Glutamatergic neuron (in vitro differentiated cells): ENCODE data around the gene RRAS2. TPM values are rescaled to one million over a fixed set of nuclear protein-coding genes. Genes with fewer than 3 reads are reported as not detected.
A peak's percentile ranks its signal among the peaks of the same experiment; 100 is the strongest.

Experiments used
- DNase-seq: peaks from one replicate; pipeline ENCODE4 v3.0.0; 2022
- H3K27ac Mint-ChIP-seq: one replicate; pipeline ENCODE4 v1.8.0; 2020; ENCODE audit warnings: mild to moderate bottlenecking, mixed read lengths, inconsistent platforms; ENCODE audit not compliant: unreplicated experiment
- H3K27me3 Mint-ChIP-seq: one replicate; pipeline ENCODE4 v1.8.0; 2020; ENCODE audit warnings: mild to moderate bottlenecking, moderate library complexity, mixed read lengths, inconsistent platforms; ENCODE audit not compliant: unreplicated experiment
- H3K36me3 Mint-ChIP-seq: one replicate; pipeline ENCODE4 v1.8.0; 2020; ENCODE audit warnings: mild to moderate bottlenecking, mixed read lengths, inconsistent platforms; ENCODE audit not compliant: unreplicated experiment
- H3K4me1 Mint-ChIP-seq: one replicate; pipeline ENCODE4 v1.8.0; 2020; ENCODE audit warnings: mild to moderate bottlenecking, low read depth, mixed read lengths, inconsistent platforms; ENCODE audit not compliant: unreplicated experiment
- H3K4me3 Mint-ChIP-seq: one replicate; pipeline ENCODE4 v1.8.0; 2020; ENCODE audit warnings: mild to moderate bottlenecking, mixed read lengths, inconsistent platforms; ENCODE audit not compliant: unreplicated experiment
- H3K9me3 Mint-ChIP-seq: one replicate; pipeline ENCODE4 v1.8.0; 2020; ENCODE audit warnings: mild to moderate bottlenecking, moderate library complexity, mixed read lengths, inconsistent platforms; ENCODE audit not compliant: unreplicated experiment
- total RNA-seq: library from RNA; stranded (reverse); fragmentation: NEBNext Ultra II Directional; extraction: Animal tissue kit (Norgen Biotek cat#: 25700); gene quantifications from one replicate; pipeline ENCODE4 v1.2.1, GENCODE V29; 2021; ENCODE audit not compliant: unreplicated experiment
- TF ChIP-seq, protein P1 (sequence below): fragments of 200-600 bp; sonication (generic); IDR thresholded peaks from one replicate; pipeline ENCODE4 v1.5.0; 2021; ENCODE audit not compliant: partially characterized antibody, unreplicated experiment

The RRAS2 gene
- total RNA-seq, 1 donor from 2014 or later: 20.8 TPM

DNA sequence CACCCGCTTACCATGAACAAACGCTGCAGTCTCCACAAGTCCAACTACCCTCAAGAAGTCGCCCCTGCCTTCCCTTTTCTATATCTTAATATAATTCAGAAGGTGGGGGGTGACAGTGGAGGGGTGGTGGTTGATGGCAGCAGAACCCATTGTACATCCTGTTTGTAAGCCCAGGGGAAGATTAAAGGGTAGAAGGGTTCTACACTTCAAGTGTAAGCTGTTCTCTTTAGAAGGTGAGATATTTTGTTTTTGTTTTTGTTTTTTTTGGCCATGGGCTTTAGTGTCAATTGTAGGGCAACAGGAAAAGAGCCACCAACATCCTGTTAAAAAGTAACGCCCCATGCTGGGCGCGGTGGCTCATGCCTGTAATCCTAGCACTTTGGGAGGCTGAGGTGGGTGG, 34.9 kb upstream of the RRAS2 start:
- TF ChIP-seq, protein P1, sequence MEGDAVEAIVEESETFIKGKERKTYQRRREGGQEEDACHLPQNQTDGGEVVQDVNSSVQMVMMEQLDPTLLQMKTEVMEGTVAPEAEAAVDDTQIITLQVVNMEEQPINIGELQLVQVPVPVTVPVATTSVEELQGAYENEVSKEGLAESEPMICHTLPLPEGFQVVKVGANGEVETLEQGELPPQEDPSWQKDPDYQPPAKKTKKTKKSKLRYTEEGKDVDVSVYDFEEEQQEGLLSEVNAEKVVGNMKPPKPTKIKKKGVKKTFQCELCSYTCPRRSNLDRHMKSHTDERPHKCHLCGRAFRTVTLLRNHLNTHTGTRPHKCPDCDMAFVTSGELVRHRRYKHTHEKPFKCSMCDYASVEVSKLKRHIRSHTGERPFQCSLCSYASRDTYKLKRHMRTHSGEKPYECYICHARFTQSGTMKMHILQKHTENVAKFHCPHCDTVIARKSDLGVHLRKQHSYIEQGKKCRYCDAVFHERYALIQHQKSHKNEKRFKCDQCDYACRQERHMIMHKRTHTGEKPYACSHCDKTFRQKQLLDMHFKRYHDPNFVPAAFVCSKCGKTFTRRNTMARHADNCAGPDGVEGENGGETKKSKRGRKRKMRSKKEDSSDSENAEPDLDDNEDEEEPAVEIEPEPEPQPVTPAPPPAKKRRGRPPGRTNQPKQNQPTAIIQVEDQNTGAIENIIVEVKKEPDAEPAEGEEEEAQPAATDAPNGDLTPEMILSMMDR: no peak
- H3K27ac Mint-ChIP-seq: no peak overlapping the region
- no peak overlapping the region for H3K4me3 Mint-ChIP-seq
- no peaks in the 10 kb centered on the region for H3K36me3 Mint-ChIP-seq
- H3K9me3 Mint-ChIP-seq: peaks cover 2% of the 10 kb centered on the region
- H3K4me1 Mint-ChIP-seq: no peaks in the 10 kb centered on the region
- H3K27me3 Mint-ChIP-seq: no peaks in the 10 kb centered on the region
- no peak for DNase-seq

DNA sequence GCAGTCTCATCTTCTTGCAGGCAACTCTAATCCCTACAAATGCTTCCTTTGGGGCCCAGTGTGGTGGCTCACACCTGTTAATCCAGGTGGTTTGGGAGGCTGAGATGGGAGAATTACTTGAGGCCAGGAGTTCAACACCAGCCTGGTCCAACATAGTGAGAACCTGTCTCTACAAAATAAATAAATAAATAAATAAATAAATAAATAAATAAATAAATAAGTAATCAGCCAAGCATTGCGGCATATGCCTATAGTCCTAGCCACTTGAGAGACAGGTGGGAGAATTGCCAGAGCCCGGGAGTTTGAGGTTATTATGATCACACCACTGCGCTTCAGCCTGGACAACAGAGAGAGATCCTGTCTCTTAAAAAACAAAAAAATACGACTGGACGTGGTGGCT, 34.1 kb upstream of the RRAS2 start:
- DNase-seq: no peak
- Mint-ChIP-seq H3K9me3 (peaks cover 2% of the 10 kb centered on the region), H3K27ac (no peak overlapping the region), H3K4me1 (no peaks in the 10 kb centered on the region), H3K27me3 (no peaks in the 10 kb centered on the region), H3K4me3 (no peak overlapping the region), H3K36me3 (no peaks in the 10 kb centered on the region)
- TF ChIP-seq, protein P1: no peak

DNA sequence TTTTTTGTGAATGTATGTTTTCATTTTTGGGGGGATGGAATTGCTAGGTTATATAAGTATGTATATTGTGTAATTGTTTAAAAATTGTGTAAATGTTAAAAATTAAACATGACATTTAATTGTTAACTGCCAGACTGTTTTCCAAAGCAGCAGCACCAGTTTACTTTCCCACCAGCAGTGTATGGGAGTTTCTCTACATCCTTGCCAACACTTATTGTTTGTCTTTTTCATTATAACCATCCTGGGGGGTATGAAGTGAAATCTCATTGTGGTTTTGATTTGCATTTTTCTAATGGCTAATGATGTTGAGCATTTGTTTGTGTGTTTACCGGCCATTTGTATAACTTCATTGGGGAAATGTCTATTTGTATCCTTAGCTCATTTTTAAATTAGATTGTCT, 31.7 kb upstream of the RRAS2 start:
- TF ChIP-seq, protein P1: no peak
- H3K4me1 Mint-ChIP-seq: peaks cover 8% of the 10 kb centered on the region
- H3K27ac Mint-ChIP-seq: peak overlapping the region; percentile 7
- H3K36me3 Mint-ChIP-seq: no peaks in the 10 kb centered on the region
- H3K9me3 Mint-ChIP-seq: peaks cover 2% of the 10 kb centered on the region
- H3K4me3 Mint-ChIP-seq: no peak overlapping the region
- no peak for DNase-seq
- H3K27me3 Mint-ChIP-seq: peaks cover 2% of the 10 kb centered on the region

DNA sequence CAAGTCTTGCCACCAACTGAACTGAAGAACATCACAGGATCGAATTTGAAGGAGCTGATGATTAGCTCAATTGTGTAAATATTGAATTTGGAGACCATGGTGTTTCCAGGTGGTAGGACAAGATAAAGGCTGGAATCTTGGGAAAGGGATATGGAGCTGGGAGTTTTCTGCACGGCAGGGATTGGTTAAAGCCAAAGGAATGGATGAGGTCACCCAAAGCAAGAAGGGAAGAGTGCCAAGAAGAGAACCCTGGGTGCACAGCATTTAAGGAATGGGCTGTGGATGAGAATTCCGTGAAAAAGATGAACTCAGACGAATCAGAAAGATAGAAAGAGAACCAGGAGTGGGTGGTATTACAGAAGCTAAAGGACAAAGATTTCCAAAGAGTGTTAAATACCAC, 29.4 kb upstream of the RRAS2 start:
- Mint-ChIP-seq H3K4me1 (peaks cover 8% of the 10 kb centered on the region), H3K27me3 (peaks cover 2% of the 10 kb centered on the region), H3K9me3 (peaks cover 4% of the 10 kb centered on the region), H3K4me3 (no peak overlapping the region), H3K27ac (no peak overlapping the region), H3K36me3 (no peaks in the 10 kb centered on the region)
- DNase-seq: no peak
- TF ChIP-seq, protein P1: no peak

DNA sequence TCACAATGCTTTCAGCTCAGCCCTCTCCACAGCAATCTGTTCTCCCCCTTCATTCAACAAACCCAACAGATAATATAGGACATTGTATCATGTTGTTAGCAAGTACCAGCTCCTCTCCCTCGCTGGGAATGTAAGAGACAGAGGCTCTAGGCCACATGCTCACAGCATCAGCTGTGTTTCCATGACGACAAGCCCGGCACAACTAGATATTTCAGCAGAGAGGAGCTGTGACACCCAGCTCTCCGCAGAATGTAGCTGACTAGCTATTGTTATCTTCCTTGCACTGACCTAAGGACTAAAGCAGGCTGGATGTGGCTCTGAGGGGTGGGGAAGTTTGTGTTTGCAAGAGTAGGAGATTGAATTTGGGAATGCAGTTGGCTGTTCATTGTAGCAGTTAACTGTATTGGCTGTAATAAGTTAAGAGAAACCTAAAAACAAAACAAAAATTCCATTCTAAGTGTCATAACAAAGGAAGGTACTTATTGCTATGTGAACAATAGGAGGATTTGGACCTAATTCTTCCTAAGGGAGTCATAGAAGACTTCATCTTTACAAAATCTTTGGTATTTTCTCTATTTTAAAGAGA, 28.0 kb upstream of the RRAS2 start:
- Mint-ChIP-seq H3K4me1 (peaks cover 8% of the 10 kb centered on the region), H3K36me3 (no peaks in the 10 kb centered on the region), H3K9me3 (peaks cover 2% of the 10 kb centered on the region), H3K27ac (no peak overlapping the region), H3K4me3 (no peak overlapping the region), H3K27me3 (peaks cover 5% of the 10 kb centered on the region)
- peak; percentile 69 for DNase-seq
- TF ChIP-seq, protein P1: no peak
